Activated naive CD8-positive, alpha-beta T cell treated with anti-CD3 and anti-CD28 coated beads for 36 hours (primary cell): ENCODE data around the gene STAC3. TPM values are rescaled to one million over a fixed set of nuclear protein-coding genes. Genes with fewer than 3 reads are reported as not detected.

ENCODE experiments used
- DNase-seq: peaks from one replicate; pipeline ENCODE4 v3.0.0; 2021
- H3K27ac Mint-ChIP-seq: one replicate; pipeline ENCODE4 v1.8.0; 2022; ENCODE audit warnings: mild to moderate bottlenecking, moderate library complexity, mixed read lengths
- H3K27me3 Mint-ChIP-seq: one replicate; pipeline ENCODE4 v1.8.0; 2022; ENCODE audit warnings: mild to moderate bottlenecking, mixed read lengths
- H3K36me3 Mint-ChIP-seq: one replicate; pipeline ENCODE4 v1.8.0; 2021; ENCODE audit warnings: mild to moderate bottlenecking, mixed read lengths
- H3K4me1 Mint-ChIP-seq: one replicate; pipeline ENCODE4 v1.8.0; 2021; ENCODE audit warnings: mixed read lengths
- H3K4me3 Mint-ChIP-seq: one replicate; pipeline ENCODE4 v1.8.0; 2022; ENCODE audit warnings: mild to moderate bottlenecking, moderate library complexity, mixed read lengths
- H3K9me3 Mint-ChIP-seq: one replicate; pipeline ENCODE4 v1.8.0; 2022; ENCODE audit warnings: mixed read lengths
- total RNA-seq, 2 experiments: library from RNA; stranded (reverse); gene quantifications; one replicate each; pipeline ENCODE4 v1.2.3, GENCODE V29; 2021

STAC3 gene
- total RNA-seq, 2 experiments from 2014 or later = 2.0 to 2.6 TPM

- Mint-ChIP-seq H3K4me1 (no peaks in the 10 kb centered on the region), H3K4me3 (no peak overlapping the region), H3K27ac (no peak overlapping the region), H3K36me3 (no peaks in the 10 kb centered on the region), H3K9me3 (no peaks in the 10 kb centered on the region), H3K27me3 (no peaks in the 10 kb centered on the region)
- DNase-seq = no peak
Measured at GRCh38 chr12:57203791-57204190, 47.2 kb downstream of the STAC3 start.

DNA sequence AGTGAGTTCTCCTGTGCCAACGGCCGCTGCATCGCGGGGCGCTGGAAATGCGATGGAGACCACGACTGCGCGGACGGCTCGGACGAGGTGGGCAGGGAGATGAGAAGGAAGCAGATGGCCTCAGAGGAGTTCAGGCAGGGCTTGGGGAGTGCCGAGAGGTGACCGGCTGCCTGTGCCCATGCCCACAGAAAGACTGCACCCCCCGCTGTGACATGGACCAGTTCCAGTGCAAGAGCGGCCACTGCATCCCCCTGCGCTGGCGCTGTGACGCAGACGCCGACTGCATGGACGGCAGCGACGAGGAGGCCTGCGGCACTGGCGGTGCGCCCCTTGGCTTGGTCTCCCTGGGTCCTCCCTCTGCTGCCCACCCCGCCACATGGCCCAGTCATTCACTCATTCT is 47.8 kb downstream of the STAC3 start:
- DNase-seq = no peak
- no peaks in the 10 kb centered on the region for H3K36me3 Mint-ChIP-seq

GRCh38 chr12:57202321-57202720 is 48.7 kb downstream of the STAC3 start:
- Mint-ChIP-seq H3K4me3 (no peak overlapping the region), H3K4me1 (no peaks in the 10 kb centered on the region), H3K9me3 (no peaks in the 10 kb centered on the region), H3K27me3 (no peaks in the 10 kb centered on the region), H3K27ac (no peak overlapping the region), H3K36me3 (no peaks in the 10 kb centered on the region)
- no peak for DNase-seq

More for the DNA sequence above, 47.8 kb downstream of the STAC3 start:
- Mint-ChIP-seq H3K4me1 (no peaks in the 10 kb centered on the region), H3K27me3 (no peaks in the 10 kb centered on the region), H3K27ac (no peak overlapping the region), H3K4me3 (no peak overlapping the region), H3K9me3 (no peaks in the 10 kb centered on the region)

DNA sequence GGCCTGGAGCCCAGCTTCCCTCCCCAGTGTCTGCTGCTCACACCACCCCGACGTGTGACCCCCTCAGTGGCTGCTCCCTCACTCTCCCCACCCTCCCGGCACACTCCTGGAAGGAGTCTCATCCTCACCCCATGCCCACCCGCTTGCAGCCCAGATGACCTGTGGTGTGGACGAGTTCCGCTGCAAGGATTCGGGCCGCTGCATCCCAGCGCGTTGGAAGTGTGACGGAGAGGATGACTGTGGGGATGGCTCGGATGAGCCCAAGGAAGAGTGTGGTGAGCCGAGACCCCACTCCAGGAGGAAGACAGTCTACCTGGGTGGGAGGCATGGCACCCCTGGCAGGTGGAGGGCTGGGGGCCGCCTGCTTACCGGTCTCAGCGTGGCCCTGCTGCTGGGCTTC is 49.4 kb downstream of the STAC3 start:
- Mint-ChIP-seq H3K4me1 (no peaks in the 10 kb centered on the region), H3K36me3 (no peaks in the 10 kb centered on the region), H3K27me3 (no peaks in the 10 kb centered on the region), H3K27ac (no peak overlapping the region), H3K4me3 (no peak overlapping the region), H3K9me3 (no peaks in the 10 kb centered on the region)
- DNase-seq = no peak

DNA sequence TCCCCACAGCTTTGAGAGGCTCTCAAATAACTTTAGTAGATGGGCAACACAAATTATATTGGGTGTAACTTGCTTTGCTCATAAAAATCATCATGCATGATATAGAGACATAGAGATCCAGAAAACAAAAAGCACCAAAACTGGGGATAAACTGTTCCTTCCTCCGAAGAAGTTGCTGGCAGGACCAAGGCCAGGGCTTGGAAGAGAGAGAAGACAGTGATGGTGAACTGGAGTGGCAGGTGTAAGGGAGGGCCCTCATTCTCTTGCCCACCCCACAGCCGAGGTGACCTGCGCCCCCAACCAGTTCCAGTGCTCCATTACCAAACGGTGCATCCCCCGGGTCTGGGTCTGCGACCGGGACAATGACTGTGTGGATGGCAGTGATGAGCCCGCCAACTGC is 49.8 kb downstream of the STAC3 start:
- no peaks in the 10 kb centered on the region for H3K9me3 Mint-ChIP-seq
- no peak overlapping the region for H3K4me3 Mint-ChIP-seq
- no peaks in the 10 kb centered on the region for H3K36me3 Mint-ChIP-seq
- no peaks in the 10 kb centered on the region for H3K27me3 Mint-ChIP-seq
- no peak overlapping the region for H3K27ac Mint-ChIP-seq
- no peaks in the 10 kb centered on the region for H3K4me1 Mint-ChIP-seq
- no peak for DNase-seq

DNA sequence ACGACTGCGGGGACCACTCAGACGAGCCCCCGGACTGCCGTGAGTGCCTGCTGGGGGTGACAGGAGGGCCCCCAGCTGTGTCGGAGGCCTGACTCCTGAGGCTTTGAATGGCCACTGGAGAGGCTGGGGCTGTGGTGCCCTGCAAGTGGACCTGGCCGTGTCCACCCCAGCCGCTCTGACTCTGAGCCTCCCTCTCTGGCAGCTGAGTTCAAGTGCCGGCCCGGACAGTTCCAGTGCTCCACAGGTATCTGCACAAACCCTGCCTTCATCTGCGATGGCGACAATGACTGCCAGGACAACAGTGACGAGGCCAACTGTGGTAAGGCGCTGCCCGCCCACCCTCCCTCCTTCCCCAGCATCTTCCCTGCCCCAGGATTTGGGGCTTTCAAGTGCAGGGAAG is 50.5 kb downstream of the STAC3 start:
- H3K27me3 Mint-ChIP-seq = no peaks in the 10 kb centered on the region
- no peak overlapping the region for H3K27ac Mint-ChIP-seq
- H3K9me3 Mint-ChIP-seq = no peaks in the 10 kb centered on the region
- H3K36me3 Mint-ChIP-seq = no peaks in the 10 kb centered on the region
- H3K4me1 Mint-ChIP-seq = no peaks in the 10 kb centered on the region
- H3K4me3 Mint-ChIP-seq = no peak overlapping the region
- no peak for DNase-seq

DNA sequence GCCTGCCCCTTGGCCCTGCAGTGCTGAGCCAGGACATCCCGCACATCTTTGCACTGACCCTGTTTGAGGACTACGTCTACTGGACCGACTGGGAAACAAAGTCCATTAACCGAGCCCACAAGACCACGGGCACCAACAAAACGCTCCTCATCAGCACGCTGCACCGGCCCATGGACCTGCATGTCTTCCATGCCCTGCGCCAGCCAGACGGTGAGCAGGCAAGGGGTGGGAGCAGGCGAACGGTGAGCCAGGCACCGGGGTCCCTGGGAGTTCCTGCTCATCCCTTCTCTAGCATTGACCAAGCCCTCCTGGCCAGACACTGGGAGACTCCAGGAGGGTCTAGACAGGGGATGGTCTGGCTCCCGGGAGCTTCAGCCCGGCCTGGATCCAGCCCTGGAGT is 51.8 kb downstream of the STAC3 start:
- H3K27me3 Mint-ChIP-seq = no peaks in the 10 kb centered on the region
- no peak overlapping the region for H3K4me3 Mint-ChIP-seq
- H3K36me3 Mint-ChIP-seq = no peaks in the 10 kb centered on the region
- no peaks in the 10 kb centered on the region for H3K9me3 Mint-ChIP-seq
- H3K27ac Mint-ChIP-seq = no peak overlapping the region
- no peaks in the 10 kb centered on the region for H3K4me1 Mint-ChIP-seq
- no peak for DNase-seq

DNA sequence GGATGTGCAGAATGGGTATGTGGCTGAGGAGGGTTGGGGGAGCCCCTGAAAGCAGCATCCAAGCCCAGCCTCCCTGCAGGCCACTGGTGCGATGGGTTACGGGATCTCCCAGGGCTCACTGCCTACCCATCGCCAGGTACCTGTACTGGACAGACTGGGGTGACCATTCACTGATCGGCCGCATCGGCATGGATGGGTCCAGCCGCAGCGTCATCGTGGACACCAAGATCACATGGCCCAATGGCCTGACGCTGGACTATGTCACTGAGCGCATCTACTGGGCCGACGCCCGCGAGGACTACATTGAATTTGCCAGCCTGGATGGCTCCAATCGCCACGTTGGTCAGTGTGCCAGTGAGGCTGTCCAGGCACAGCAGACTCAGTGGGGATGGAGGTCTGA is 52.7 kb downstream of the STAC3 start:
- no peaks in the 10 kb centered on the region for H3K9me3 Mint-ChIP-seq
- no peaks in the 10 kb centered on the region for H3K4me1 Mint-ChIP-seq
- no peaks in the 10 kb centered on the region for H3K27me3 Mint-ChIP-seq
- H3K4me3 Mint-ChIP-seq = no peak overlapping the region
- H3K36me3 Mint-ChIP-seq = no peaks in the 10 kb centered on the region
- DNase-seq = no peak
- H3K27ac Mint-ChIP-seq = no peak overlapping the region

- Mint-ChIP-seq H3K9me3 (no peaks in the 10 kb centered on the region), H3K36me3 (no peaks in the 10 kb centered on the region), H3K27me3 (no peaks in the 10 kb centered on the region), H3K4me3 (no peak overlapping the region), H3K27ac (no peak overlapping the region), H3K4me1 (no peaks in the 10 kb centered on the region)
- no peak for DNase-seq
Measured at GRCh38 chr12:57196956-57197355, 54.0 kb downstream of the STAC3 start.

DNA sequence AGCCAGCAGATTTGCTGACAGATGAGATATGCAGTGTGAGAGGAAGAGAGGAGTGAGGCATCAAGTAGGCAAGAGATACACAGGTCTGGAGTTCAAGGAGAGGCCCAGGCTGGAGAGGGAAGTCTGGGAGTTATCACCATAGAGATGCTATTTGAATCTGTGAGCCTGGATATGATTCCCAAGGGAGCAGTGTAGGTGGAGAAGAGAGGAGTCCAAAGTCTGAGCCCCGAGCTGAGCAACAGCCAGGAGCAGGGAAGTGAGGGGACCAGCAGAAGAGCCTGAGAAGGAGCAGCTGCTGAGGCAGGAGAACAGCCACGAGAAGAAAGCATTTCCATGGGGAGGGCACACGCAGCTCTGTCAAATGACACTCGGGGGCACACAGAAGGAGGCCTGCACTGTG is 54.5 kb downstream of the STAC3 start:
- Mint-ChIP-seq H3K27ac (no peak overlapping the region), H3K4me1 (no peaks in the 10 kb centered on the region), H3K27me3 (no peaks in the 10 kb centered on the region), H3K36me3 (no peaks in the 10 kb centered on the region), H3K9me3 (no peaks in the 10 kb centered on the region), H3K4me3 (no peak overlapping the region)
- DNase-seq = no peak

DNA sequence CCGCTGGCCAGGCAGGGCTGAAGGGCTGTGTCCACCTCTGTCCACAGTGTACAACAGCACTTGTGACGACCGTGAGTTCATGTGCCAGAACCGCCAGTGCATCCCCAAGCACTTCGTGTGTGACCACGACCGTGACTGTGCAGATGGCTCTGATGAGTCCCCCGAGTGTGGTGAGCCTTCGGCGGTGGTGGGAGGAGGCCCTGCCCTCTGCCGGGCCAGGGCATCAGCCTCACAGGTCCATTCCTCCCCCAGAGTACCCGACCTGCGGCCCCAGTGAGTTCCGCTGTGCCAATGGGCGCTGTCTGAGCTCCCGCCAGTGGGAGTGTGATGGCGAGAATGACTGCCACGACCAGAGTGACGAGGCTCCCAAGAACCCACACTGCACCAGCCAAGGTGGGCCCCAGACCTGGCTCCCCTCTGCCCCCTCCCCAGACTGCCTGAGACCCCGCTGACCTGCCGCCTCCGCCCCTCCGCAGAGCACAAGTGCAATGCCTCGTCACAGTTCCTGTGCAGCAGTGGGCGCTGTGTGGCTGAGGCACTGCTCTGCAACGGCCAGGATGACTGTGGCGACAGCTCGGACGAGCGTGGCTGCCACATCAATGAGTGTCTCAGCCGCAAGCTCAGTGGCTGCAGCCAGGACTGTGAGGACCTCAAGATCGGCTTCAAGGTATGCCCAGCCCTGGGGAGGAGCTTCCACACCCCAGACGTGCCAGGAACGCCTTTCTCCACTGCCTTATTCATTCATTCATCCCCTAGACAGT is 55.2 kb downstream of the STAC3 start:
- no peak for DNase-seq
- Mint-ChIP-seq H3K4me1 (no peaks in the 10 kb centered on the region), H3K4me3 (no peak overlapping the region), H3K27me3 (no peaks in the 10 kb centered on the region), H3K9me3 (no peaks in the 10 kb centered on the region), H3K36me3 (no peaks in the 10 kb centered on the region), H3K27ac (no peak overlapping the region)

- Mint-ChIP-seq H3K4me3 (no peak overlapping the region), H3K27me3 (no peaks in the 10 kb centered on the region), H3K9me3 (no peaks in the 10 kb centered on the region), H3K4me1 (no peaks in the 10 kb centered on the region), H3K36me3 (no peaks in the 10 kb centered on the region), H3K27ac (no peak overlapping the region)
- no peak for DNase-seq
Measured at GRCh38 chr12:57195186-57195585, 55.8 kb downstream of the STAC3 start.

DNA sequence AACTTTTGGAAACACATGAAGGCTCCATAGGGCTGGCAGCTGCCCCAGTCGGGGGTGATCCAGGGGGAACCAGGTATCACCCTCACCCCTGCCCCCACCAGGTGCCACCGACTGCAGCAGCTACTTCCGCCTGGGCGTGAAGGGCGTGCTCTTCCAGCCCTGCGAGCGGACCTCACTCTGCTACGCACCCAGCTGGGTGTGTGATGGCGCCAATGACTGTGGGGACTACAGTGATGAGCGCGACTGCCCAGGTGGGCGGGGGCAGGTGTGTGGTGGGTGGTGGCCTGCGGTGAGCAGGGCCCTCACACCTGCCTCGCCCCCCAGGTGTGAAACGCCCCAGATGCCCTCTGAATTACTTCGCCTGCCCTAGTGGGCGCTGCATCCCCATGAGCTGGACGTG is 56.7 kb downstream of the STAC3 start:
- no peak overlapping the region for H3K4me3 Mint-ChIP-seq
- no peak for DNase-seq
- H3K27me3 Mint-ChIP-seq = no peaks in the 10 kb centered on the region
- no peaks in the 10 kb centered on the region for H3K9me3 Mint-ChIP-seq
- no peaks in the 10 kb centered on the region for H3K36me3 Mint-ChIP-seq
- H3K27ac Mint-ChIP-seq = no peak overlapping the region
- no peaks in the 10 kb centered on the region for H3K4me1 Mint-ChIP-seq

DNA sequence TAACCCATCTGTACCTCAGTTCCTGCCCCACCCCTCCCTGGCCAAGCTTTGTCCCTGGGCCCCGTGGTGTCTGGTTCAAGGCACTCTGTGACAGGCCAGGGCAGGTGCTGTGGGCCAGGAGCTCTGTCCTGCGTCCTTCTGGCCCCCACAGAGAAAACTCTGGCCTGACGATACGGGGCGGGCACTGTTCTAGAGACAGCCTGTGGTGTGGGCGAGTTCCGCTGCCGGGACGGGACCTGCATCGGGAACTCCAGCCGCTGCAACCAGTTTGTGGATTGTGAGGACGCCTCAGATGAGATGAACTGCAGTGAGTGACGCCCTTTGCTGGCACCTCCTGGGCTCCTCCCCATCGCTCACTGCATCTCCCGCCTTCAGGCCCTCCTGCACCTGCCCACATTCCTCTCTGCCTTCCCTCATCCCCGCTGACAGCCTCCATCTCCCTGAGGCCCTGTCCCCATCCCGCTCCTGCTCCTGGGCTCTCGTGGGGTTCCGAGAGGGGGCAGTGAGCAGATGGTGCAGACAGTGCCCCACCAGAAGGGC is 57.2 kb downstream of the STAC3 start:
- Mint-ChIP-seq H3K27ac (no peak overlapping the region), H3K27me3 (no peaks in the 10 kb centered on the region), H3K4me3 (no peak overlapping the region), H3K4me1 (no peaks in the 10 kb centered on the region), H3K36me3 (no peaks in the 10 kb centered on the region), H3K9me3 (no peaks in the 10 kb centered on the region)
- DNase-seq = no peak
